NCI-H2196 (cell line): ENCODE results near the gene GSK3B.

Experiments
- DNase-seq: peaks from one replicate; lab custom pipeline; 2025; ENCODE audit not compliant: unreplicated experiment; lab: John Stamatoyannopoulos, UW

GSK3B gene

DNA sequence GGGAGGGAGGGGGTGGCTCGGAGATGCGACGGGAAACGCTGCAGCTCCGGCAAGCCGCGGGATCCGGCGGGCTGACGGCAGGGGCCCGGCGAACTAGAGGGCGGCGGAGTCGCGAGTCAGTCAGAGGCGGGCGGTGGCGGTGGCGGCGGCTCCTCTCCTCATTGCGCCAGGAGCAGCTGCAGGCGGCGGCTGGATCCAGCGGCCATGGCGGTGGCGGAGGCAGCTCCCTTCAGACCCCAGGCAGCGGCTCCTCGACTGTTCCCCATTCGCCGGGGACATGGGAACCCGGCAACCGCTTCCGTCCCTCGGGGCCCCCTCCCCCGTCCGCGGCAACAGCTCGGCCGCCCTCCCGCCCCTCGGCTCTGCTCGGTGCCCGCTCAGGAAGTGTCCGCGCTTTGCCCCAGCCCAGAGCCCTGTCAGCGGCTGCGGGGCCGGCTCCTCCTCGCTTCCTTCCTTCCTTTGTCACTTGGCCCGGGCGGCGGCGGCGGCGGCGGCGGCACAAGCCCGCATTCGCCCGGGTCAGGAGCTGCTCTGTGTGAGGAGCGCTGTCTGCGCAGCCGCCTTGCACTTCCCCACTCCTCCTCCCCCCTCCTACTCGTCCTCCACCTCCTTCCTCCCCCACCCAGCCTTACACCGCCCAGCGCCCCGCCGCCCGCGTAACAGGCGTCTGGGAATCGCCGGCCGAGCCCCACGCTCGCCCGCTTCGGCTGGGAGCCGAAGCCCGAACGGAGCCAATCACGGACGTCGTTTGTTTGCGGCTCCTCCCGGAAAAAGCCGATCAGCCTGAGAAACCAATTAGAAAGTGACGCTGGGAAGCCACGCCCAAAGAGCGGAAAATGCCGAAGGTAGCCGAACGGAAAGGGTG lies at the start of gene GSK3B:
GSK3B (minus strand) TSS at position 537 of the 865 bp plus-strand sequence. CDS start 1,013 bp downstream, outside the sequence.
- DNase-seq = peak; percentile 100

DNA sequence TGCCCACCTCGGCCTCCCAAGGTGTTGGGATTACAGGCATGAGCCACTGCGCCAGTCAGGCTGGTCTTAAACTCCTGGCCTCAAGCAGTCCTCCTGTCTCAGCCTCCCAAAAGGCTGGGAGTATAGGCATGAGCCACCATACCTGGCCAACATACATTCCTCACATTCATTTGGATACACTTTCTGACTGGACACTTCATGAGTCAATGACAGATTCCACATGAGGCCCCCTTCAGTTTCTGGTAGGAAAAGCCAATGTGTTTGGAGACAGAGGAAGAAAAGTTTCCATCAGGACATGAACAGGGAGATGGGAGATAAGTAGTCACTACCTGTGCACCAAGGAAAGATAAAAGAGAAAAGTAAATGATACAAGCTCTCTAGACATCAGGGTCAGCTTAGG lies 49.4 kb upstream of the GSK3B start:
- no peak for DNase-seq

DNA sequence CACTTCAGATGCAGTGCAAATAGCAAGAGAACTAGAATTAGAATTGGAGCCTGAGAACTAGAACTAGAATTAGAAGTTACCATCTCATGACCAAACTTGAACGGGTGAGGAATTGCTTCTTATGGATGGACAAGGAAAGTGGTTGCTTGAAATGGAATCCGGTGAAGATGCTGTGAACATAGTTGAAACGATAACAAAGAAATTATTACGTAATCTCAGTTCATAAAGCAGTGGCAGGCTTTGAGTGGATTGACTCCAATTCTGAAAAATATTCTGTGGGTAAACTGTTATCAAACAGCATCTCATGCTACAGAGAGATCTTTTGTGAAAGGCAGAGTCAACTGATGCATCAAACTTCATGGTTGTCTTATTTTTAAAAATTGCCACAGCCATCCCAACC lies 48.0 kb upstream of the GSK3B start:
- no peak for DNase-seq

DNA sequence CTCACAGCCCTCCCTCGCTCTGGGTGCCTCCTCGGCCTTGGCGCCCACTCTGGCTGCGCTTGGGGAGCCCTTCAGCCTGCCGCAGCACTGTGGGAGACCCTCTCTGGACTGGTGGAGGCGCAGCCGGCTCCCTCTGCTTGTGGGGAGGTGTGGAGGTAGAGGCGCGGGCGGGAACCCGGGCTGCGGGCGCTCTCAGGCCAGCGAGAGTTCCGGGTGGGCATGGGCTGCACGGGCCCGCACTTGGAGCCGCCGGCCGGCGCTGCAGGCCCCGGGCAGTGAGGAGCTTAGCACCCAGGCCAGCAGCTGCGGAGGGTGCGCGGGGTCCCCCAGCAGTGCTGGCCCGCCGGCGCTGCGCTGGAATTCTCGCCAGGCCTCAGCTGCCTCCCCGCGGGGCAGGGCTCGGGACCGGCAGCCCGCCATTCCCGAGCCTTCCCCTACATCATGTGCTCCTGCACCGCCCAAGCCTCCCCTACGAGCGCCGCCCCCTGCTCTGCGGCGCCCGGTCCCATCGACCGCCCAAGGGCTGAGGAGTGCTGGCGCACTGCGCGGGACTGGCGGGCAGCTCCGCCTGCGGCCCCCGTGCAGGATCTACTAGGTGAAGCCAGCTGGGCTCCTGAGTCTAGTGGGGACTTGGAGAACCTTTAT lies 46.0 kb upstream of the GSK3B start:
- no peak for DNase-seq

DNA sequence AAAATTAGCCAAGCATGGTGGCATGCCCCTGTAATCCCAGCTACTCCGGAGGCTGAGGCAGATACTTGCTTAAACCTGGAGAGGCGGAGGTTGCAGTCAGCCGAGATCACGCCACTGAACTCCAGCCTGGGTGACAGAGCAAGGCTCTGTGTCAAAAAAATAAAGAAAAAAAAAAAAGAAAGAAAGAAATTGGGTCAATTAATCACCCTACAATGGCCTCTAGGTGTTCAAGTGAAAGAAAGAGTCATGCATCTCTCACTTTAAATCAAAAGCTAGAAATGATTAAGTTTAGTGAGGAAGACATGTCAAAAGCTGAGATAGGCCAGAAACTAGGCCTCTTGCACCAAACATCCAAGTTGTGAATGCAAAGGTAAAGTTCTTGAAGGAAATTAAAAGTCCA lies 44.9 kb upstream of the GSK3B start:
- no peak for DNase-seq

DNA sequence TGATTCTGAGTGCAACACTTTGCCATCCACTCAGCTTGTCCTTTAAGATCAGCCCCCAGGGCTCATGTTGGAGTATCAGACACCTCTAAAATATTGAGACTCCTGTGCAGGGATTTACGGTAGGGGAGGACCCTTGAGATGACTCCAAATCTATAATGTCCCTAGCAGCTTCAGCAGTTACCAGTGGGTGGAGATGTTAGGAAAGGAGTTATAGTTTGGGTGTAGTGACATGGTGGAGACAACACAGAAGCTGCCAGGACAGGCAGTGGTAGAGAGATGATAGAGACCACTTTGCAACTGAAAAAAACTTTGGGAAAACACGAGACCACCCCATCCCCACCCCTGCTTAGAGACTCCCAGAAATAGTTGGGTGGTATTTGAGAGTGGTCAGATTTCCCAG lies 43.3 kb upstream of the GSK3B start:
- no peak for DNase-seq

DNA sequence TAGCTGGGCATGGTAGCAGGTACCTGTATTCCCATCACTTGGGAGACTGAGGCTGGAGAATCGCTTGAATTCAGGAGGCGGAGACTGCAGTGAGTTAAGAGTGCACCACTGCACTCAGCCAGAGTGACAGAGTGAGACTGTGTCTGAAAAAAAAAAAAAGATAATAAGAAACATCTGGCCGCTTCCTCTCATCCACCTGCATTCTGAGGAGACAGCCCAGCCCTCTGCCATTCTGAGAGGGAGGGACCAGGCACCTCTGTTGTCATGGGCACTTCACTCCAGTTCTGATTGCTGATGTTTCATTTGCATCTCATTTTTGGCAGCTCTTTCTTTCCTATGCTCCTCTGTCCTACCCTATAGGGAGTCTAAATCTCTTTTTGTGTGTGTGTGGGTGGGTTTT lies 36.4 kb upstream of the GSK3B start:
- no peak for DNase-seq

DNA sequence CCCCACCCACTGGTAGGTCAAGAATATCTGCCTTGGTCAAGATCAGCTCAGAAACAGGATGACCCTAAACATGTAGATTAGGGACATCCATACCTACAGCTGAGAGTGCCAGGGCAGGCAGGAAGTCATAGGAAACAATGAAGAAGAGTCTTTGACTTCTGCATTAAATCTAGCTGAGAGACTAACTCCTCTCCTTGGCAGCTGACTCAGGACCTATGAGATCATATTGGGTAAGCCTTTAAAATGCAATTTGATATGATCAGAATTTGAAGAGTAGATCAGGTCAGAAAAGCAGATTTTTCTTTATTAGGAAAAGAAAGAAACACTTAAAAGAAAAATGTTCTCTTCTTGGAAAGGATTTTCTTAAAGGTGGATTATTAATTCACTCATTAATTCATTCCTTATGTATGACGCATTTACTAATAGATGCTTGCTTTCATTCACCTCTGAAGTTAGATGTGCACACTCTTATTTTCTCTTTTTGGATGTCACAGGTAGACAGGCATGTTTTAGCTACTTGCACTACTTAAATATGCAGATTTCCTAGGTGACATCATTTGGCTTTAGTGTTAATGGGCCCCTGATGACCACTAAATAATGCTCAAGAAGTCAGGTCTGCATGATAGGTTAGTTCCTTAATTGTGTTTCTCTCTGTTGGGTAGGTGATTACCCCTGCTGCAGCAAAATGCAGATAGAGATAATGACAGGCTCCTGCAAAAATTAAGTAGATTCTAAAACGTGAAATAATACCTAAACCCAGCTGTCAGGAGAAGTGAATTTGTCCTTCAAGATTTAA lies 35.7 kb upstream of the GSK3B start:
- DNase-seq = no peak

DNA sequence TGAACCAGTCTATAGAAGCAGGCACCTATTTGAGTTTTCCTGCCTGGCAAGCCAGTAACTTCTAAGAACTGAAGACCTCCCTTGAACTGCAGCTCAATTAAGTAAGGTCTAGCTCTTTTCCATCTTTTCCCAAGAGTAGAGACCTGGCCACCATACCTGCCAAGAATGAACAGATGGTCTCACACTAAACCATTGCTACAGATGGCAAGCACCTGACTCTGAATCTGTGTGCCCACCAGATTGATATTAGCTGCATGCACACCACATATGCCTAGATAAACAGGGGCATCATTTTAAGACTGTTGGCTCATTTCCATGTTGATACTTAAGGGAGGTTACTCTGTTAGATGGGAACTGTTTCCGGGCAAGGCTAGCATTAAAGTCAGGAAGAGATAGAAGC lies 34.8 kb upstream of the GSK3B start:
- DNase-seq = no peak

DNA sequence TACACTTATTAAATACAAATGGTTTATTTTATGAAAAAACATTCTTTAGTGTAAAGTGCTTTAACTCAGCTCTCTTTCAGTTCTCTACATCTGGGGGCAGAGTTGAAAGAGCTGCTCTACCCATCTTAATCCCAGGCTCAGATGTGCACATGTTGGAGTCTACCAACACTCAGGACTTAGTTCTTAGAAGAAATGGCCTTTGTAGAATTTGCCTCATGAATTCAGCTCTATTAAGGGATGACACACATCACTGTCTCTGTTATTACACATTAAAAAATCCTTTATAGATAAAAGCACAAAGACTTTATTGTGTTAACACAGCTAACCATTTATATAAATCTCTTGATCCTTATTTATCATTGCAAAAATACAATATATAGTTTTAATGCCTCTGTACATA lies 31.7 kb upstream of the GSK3B start:
- no peak for DNase-seq

DNA sequence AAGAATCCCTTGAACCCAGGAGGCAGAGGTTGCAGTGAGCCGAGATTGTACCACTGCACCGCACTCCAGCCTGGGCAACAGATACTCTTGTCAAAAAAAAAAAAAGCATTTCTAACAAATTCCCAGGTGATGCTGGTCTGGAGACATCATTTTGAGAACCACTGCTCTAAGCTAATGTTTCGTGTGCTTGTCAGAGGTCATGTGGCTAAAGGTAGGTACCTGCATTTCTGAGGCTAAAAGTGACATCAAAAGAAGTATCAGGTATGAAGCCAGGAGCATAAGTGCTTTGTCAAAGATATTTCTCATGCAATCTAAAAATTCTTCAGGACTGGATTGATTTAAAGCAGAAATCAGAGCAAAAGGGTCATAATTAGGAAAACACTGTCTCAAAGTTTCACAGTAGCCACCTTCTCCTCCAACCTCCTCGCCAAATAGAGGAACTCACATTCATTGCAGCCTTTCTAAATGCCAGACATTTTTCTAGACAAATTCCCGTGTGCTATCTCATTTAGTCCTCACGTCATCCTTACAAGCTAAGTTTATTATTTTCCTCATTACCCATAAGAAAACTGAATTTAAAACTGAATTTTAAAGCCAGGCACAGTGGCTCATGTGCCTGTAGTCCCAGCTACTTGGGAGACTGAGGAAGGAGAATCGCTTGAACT lies 25.7 kb upstream of the GSK3B start:
- DNase-seq = no peak

DNA sequence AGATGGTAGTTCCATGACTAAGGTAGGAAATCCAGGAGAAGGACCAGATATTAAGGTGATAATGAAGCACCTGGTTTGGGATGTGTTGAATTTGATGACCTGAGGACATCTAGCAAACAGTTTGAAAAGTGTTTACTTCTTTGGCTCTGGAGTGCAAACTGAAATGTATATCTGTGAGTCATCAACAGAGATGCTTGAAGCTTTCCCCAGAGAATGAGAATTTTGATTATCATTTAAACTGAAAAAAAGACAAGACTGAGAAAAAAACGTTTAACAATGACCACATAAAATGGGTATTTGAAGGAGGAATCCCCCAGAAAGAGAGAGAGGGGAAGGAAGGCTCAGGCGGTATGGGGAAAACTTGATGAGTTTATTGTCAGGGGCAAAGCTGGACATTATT lies 20.7 kb upstream of the GSK3B start:
- no peak for DNase-seq

DNA sequence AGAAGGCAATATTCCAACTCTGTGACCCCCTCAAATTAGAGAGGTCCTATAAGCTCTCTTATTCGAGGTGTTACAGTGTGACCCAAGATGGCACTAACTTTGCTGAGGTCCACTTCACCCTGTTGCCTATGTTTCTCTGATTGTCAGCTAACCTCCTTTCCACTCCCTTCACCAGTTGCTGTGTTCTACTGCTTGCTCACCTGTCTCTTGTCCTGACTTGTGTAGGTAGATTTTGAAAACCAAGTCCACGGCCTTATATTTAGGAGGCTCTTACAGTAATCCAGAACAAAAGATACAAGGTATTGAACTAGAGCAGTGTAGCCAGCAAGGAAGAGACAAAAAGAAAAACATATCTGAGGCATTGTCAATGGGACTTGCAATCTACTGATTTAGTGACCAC lies 20.1 kb upstream of the GSK3B start:
- DNase-seq = no peak

DNA sequence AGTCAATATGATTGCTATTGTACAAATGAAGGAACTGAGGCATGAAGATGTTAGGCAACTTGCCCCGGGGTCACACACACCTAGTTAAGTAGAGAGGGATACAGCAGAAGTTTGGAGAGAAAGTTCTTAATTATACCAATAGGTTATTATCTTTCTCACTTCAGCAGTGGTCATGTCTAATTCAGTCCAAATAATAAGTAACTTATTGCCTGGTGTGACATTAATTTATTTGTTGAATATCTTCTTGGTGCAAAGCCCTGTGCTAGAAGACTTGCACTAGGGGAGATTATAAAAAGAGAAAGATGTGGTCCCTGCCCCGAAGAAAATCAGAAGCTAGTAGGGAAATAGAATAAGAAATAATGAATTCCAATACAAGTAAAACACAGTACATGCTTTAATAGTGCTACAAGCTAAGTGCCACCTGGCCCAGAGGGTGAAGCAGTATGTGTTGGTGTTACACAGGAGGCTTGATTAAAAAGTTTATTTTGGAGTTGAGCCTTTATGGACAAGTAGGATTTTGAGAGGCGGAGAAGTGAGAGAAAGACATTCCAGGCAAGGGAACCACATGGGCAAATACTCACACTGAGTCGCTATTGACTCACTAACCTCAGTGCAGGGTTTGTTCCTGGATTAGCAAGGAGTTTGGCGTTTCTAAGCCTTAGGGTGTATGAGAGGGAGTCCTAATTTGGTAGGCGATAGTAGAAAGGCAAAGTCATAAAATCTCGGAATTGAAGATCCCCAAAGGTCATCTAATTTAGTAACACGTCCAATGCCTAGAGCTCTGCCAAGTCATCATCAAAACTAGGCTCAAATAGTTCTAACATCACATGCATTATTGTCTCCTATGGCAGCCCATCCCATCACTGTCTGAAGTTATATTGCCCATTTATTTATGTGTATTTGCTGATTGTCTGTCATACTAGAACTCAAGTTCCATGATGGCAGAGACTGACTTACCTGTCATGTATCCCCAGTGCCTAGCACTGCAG lies 19.2 kb upstream of the GSK3B start:
- DNase-seq = no peak

DNA sequence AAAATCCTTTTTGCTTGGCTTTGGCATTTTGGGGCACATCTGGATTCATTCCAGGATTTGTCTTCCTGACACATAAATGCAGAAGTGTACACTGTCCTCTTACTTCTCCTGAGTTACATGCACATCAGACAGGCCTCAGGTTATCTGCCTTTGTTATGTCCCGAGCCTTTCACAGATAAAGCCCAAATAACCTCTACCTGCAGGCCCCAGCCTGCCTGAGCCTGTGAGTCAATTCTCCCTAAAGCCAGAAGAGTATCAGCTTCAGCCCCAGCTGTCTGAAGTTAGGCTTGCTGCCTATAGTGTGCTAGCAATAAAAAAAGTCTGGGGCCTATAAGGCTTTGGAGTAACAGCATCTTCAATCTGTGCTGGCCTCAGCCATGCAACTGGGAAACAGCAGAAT lies 17.7 kb upstream of the GSK3B start:
- DNase-seq = no peak

DNA sequence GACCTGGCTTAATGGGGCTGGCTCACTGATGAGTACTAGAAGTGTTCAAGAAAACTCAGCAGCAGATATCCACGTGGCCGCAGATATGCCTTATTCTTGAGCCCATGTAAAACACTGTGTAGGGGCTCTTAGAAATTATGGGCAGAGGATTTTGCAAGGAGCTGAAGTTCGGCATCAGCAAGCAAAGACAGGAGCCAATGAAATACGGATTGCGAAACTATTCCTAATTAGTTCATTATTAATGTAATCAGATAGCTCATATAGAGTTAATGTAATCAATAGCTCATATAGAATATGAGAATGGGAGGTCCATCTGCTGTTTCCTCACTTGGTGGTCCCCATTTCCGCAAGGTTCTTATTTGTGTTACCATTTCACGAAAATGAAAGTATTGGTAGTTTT lies 9.0 kb upstream of the GSK3B start:
- no peak for DNase-seq

DNA sequence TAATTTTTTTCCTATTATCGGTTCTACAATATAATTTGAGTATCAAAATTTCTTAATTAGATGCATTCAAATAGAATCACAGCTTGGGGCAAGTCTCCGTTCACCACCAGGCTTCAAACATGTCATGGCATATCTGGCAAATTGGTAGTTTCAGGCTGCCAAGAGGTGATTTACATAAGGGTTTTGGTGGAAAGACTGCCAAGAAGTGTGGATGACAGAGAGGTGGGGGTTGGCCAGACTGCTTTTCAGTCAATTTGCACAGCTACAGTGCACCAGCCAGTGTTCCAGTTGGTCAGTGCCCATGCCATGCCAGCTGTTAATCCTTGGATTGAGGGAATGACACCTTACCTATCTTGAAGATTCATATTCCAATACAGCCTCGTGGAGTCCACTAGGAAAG lies 8.4 kb upstream of the GSK3B start:
- peak; percentile 89 for DNase-seq

DNA sequence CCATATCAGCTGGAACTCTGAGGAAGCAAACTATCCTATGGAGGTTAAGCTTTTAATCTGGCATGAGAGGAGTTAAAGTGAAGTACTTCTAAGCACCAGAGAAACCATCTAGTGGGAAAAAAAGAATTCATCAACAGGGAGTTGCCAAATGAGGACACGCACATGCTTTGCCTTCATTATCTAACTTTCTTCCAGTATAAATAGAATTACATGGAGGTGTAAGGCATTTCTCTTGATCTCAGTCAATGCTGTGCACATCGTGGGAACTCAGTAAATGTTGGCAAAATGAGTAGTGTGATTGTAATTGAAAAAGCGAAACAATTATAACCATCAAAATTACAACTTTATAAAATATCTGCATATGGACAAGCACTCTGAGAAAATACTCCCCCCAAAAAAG lies 8.0 kb upstream of the GSK3B start:
- DNase-seq = no peak

DNA sequence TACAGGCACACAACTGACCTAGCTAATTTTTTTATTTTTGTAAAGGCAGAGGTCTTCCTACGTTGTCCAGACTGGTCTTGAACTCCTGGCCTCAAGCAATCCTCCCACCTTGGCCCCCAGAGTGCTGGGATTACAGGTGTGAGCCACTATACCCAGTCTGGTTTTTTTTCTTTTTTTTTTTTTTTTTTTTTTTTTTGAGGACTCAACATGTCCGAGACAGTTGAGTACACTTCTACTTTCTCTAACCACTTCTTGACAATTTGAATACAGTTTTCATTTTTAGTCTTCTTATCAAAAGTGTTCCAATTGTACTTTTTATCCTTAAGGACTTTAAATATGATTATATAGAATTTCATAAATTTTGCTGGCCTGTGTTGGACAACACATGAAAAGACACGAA lies 7.4 kb upstream of the GSK3B start:
- DNase-seq = no peak

DNA sequence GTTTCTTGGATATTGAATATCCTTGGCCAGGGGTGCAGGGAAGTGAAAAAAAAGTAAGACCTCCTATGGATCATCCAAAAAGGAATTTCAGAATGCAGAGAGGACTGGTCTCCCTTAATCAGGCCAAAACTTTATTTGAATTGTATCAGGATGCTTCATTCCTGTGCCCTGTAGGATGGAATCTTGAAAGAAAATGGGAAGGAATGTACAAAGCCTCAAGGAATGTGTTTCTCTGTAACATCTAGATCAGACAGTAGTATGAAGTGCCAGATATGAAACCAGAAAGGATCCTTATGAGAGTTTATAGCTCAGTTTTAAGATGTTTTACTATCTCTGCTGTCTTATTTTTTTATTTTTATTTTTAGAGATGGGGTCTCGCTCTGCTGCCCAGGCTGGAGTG lies 6.5 kb upstream of the GSK3B start:
- DNase-seq = no peak
